GM18907 (cell line): ENCODE results near the gene BMF.

ENCODE experiments used
- ATAC-seq: cut with Tn5 transposase; IDR thresholded peaks from one replicate; pipeline ENCODE4 v1.9.1; 2021; ENCODE audit warnings: mild to moderate bottlenecking, moderate library complexity; ENCODE audit not compliant: unreplicated experiment

Gene BMF

GRCh38 chr15:40069178-40070165, 39.2 kb downstream of the BMF start:
- ATAC-seq, result peak; percentile 82

- ATAC-seq, result no peak
Measured at GRCh38 chr15:40067921-40068624, 40.6 kb downstream of the BMF start.

GRCh38 chr15:40066589-40066988, 42.1 kb downstream of the BMF start:
- ATAC-seq, result no peak

GRCh38 chr15:40065166-40065565, 43.5 kb downstream of the BMF start:
- ATAC-seq, result no peak

- ATAC-seq, result peak; percentile 39
Measured at GRCh38 chr15:40064231-40064894, 44.3 kb downstream of the BMF start.

GRCh38 chr15:40063563-40064011, 45.1 kb downstream of the BMF start:
- no peak for ATAC-seq

- ATAC-seq, result no peak
Measured at GRCh38 chr15:40062816-40063562, 45.7 kb downstream of the BMF start.

GRCh38 chr15:40061212-40061901, 47.3 kb downstream of the BMF start:
- ATAC-seq, result peak; percentile 70

- ATAC-seq, result no peak
Measured at GRCh38 chr15:40060236-40060961, 48.3 kb downstream of the BMF start.

GRCh38 chr15:40059821-40060220, 48.9 kb downstream of the BMF start:
- ATAC-seq, result no peak

- ATAC-seq, result no peak
Measured at GRCh38 chr15:40058476-40059140, 50.1 kb downstream of the BMF start.

- no peak for ATAC-seq
Measured at GRCh38 chr15:40055576-40056293, 52.9 kb downstream of the BMF start.

GRCh38 chr15:40054855-40055575, 53.7 kb downstream of the BMF start:
- peak; percentile 72 for ATAC-seq

GRCh38 chr15:40054605-40054854, 54.1 kb downstream of the BMF start:
- ATAC-seq, result peak; percentile 50

GRCh38 chr15:40053831-40054604, 54.7 kb downstream of the BMF start:
- peak; percentile 34 for ATAC-seq

- ATAC-seq, result no peak
Measured at GRCh38 chr15:40053079-40053830, 55.4 kb downstream of the BMF start.
